Gastrocnemius medialis (tissue), 4 donors: ENCODE measurements around the gene PSMC1.

Experiments used
- CTCF ChIP-seq, 5 experiments: fragments of 450-650 bp in 3 of 5; fragments of 200-600 bp in 2 of 5; sonication (generic) in 2 of 5; IDR thresholded peaks in 4 of 5; conservative IDR thresholded peaks in 1 of 5; 1 replicate in 4 of 5; 2 replicates in 1 of 5; pipeline ENCODE4 v1.5.1; 2016 to 2019; ENCODE audit warnings: antibody characterized with exemption in 5 of 5, mild to moderate bottlenecking in 3 of 5, moderate library complexity in 3 of 5
- POLR2A ChIP-seq, 2 donors: fragments of 450-650 bp; IDR thresholded peaks; one replicate each; pipeline ENCODE4 v1.6.1; 2017; ENCODE audit warnings: antibody characterized with exemption in 2 of 2, mild to moderate bottlenecking in 2 of 2, moderate library complexity in 2 of 2

DNA sequence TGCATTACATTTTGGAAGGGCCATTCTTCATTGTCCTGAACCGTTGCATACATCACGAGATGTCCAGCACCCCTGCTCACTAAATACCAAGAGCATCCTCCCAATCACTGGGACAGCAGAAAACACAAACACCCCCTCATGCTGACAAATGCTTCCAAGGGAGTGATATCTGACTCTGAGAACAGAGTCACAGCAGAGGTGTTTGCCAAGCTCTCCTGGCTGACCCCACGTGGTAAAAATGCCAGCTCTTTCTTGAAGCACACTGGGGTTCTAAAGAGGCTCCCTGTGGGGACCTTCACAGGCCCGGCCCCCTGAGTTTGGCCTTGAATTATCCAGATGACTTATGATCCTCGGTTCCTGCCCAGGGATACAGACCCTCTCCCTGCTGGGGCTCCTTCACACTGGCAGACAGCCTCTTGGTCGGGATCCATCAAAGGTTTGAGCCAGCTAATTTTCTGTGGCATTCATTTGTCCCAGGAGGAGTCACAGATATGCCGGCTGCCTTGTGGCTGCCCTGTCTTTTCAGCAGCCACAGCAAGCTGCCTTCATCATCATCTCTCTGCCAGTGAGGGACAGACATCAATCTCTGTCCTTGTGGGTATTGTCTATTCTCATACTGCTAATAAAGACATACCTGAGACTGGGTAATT is 43.1 kb upstream of the PSMC1 start:
- TF ChIP-seq CTCF (IDR thresholded peaks at IDR 0.05 in 4 of 5, conservative IDR thresholded peaks at IDR 0.05 in 1 of 5) (no peak), POLR2A (IDR thresholded peaks at IDR 0.05) (no peak)
